Liver (tissue), 9 donors: ENCODE measurements around the gene LSM12. TPM values are rescaled to one million over a fixed set of nuclear protein-coding genes. Genes with fewer than 3 reads are reported as not detected.

Source experiments
- DNase-seq: peaks from one replicate; pipeline ENCODE4 v3.0.0-alpha.2; 2017; ENCODE audit warnings: low spot score
- H3K27ac ChIP-seq, 2 donors: one replicate each; pipeline ENCODE4 v1.7.0; 2013; ENCODE audit warnings: inconsistent platforms in 2 of 2, low read length in 2 of 2, control low read depth in 1 of 2, low read depth in 1 of 2, mild to moderate bottlenecking in 1 of 2
- H3K27me3 ChIP-seq, 4 donors: one replicate each; pipeline versions ENCODE4 v1.6.1 to v1.7.0; 2013; ENCODE audit warnings: low read length in 3 of 4, inconsistent platforms in 1 of 4, mild to moderate bottlenecking in 1 of 4, moderate library complexity in 1 of 4; ENCODE audit not compliant: control insufficient read depth in 4 of 4, insufficient read depth in 4 of 4
- H3K36me3 ChIP-seq, 4 donors: one replicate each; pipeline versions ENCODE4 v1.6.1 to v1.7.0; 2013; ENCODE audit warnings: low read length in 3 of 4, mild to moderate bottlenecking in 3 of 4, low read depth in 1 of 4, moderate library complexity in 1 of 4; ENCODE audit not compliant: control insufficient read depth in 4 of 4, insufficient read depth in 3 of 4
- H3K4me1 ChIP-seq, 4 donors: one replicate each; pipeline versions ENCODE4 v1.6.1 to v1.7.0; 2013; ENCODE audit warnings: low read length in 3 of 4, mild to moderate bottlenecking in 3 of 4, moderate library complexity in 1 of 4; ENCODE audit not compliant: control insufficient read depth in 4 of 4, insufficient read depth in 4 of 4
- H3K4me3 ChIP-seq, 3 donors: one replicate each; pipeline versions ENCODE4 v1.6.1 to v1.7.0; 2013; ENCODE audit warnings: low read length in 3 of 3, control low read depth in 1 of 3, low read depth in 1 of 3, mild to moderate bottlenecking in 1 of 3
- H3K9ac ChIP-seq, 2 donors: one replicate each; pipeline ENCODE4 v1.7.0; 2013; ENCODE audit warnings: low read length in 2 of 2, mild to moderate bottlenecking in 2 of 2, moderate library complexity in 2 of 2, control low read depth in 1 of 2, low read depth in 1 of 2
- H3K9me3 ChIP-seq, 4 donors: one replicate each; pipeline versions ENCODE4 v1.6.1 to v1.7.0; 2013; ENCODE audit warnings: low read length in 3 of 4; ENCODE audit not compliant: control insufficient read depth in 4 of 4
- CTCF ChIP-seq: fragments of 150-350 bp; IDR thresholded peaks from 2 replicates; pipeline ENCODE4 v1.5.1; 2017; ENCODE audit warnings: improper control_type of control experiment, low read depth, low read length; ENCODE audit not compliant: missing input control
- FOXA2 ChIP-seq: IDR thresholded peaks from 2 replicates; pipeline ENCODE4 v1.6.1; 2016; ENCODE audit warnings: antibody characterized with exemption
- GABPA ChIP-seq, 2 donors: IDR thresholded peaks in 1 of 2; conservative IDR thresholded peaks in 1 of 2; 2 replicates each; pipeline ENCODE4 v1.6.1; 2016; ENCODE audit warnings: antibody characterized with exemption in 2 of 2, mild to moderate bottlenecking in 1 of 2, moderate library complexity in 1 of 2
- NR2F2 ChIP-seq: IDR thresholded peaks from 2 replicates; pipeline ENCODE4 v1.6.1; 2016; ENCODE audit warnings: antibody characterized with exemption
- RAD21 ChIP-seq, 2 donors: IDR thresholded peaks; 2 replicates each; pipeline ENCODE4 v1.6.1; 2016; ENCODE audit warnings: antibody characterized with exemption in 2 of 2, mild to moderate bottlenecking in 2 of 2
- REST ChIP-seq: IDR thresholded peaks from 2 replicates; pipeline ENCODE4 v1.6.1; 2016; ENCODE audit warnings: antibody characterized with exemption, mild to moderate bottlenecking
- WGBS: extraction: QIAGEN DNeasy Blood & Tissue Kit; methylation state at CpG from one replicate; pipeline ENCODE4 v1.1.7; 2013; 5-methylcytosine and 5-hydroxymethylcytosine counted together
- polyA plus RNA-seq, 2 donors: library from polyadenylated mRNA; stranded (reverse) in 1 of 2; unstranded in 1 of 2; fragments of 200-250 nt in 1 of 2; fragments of >200 nt in 1 of 2; fragmentation: Nextera tagmentation in 1 of 2; extraction: Ambion mirVana in 1 of 2; gene quantifications; one replicate each; pipeline versions ENCODE4 v1.2.1 to v1.2.3, GENCODE V29; 2013 to 2015
- total RNA-seq, 2 donors: library from RNA; depleted of rRNA; stranded (reverse); fragments of >200 nt; gene quantifications; one replicate each; pipeline ENCODE4 v1.2.3, GENCODE V29; 2014
- TF ChIP-seq, protein P1 (sequence below): IDR thresholded peaks from 2 replicates; pipeline ENCODE4 v1.6.1; 2016; ENCODE audit warnings: antibody characterized with exemption
- donor health status: healthy.
- donor health status: healthy.
- donor health status: healthy.
- donor health status: healthy.
- donor health status: healthy.

The LSM12 gene
- total and polyA plus RNA-seq, 4 donors, result 12.1 to 31.9 (median 15.1) TPM

DNA sequence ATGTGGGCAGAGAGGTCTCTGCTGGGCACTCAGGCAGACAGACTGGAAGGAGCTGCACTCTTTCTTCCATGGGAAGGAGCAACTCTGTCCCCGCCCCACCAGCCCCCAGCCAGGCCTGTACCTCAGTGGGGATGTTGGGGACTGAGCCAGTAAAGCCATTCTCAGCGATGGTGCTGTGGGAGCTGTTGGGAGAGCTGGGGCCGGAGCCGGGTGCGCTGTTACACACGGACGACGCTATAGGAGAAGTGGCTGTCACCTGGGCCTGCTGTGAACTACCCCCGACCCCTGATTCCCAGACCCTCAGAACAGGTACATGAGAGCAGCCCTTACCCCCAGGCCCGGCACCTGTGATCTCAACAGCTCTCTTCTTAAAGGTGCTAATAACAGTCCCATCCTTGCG, 25.6 kb upstream of the LSM12 start:
- H3K9ac ChIP-seq, result no peak overlapping the region
- WGBS, result 96% methylated on average over 11 of the region's 11 CpGs
- H3K4me1 ChIP-seq, result peaks cover 3 to 21% (median 13%) of the 10 kb centered on the region in 4 donors
- no peak overlapping the region for H3K27ac ChIP-seq
- H3K27me3 ChIP-seq, result no peaks in the 10 kb centered on the region
- H3K36me3 ChIP-seq, result peaks cover 13 to 29% (median 18%) of the 10 kb centered on the region in 4 donors
- TF ChIP-seq FOXA2, result no peak
- TF ChIP-seq NR2F2, result no peak
- no peak for TF ChIP-seq RAD21 (IDR thresholded peaks at IDR 0.05)
- TF ChIP-seq, protein P1, sequence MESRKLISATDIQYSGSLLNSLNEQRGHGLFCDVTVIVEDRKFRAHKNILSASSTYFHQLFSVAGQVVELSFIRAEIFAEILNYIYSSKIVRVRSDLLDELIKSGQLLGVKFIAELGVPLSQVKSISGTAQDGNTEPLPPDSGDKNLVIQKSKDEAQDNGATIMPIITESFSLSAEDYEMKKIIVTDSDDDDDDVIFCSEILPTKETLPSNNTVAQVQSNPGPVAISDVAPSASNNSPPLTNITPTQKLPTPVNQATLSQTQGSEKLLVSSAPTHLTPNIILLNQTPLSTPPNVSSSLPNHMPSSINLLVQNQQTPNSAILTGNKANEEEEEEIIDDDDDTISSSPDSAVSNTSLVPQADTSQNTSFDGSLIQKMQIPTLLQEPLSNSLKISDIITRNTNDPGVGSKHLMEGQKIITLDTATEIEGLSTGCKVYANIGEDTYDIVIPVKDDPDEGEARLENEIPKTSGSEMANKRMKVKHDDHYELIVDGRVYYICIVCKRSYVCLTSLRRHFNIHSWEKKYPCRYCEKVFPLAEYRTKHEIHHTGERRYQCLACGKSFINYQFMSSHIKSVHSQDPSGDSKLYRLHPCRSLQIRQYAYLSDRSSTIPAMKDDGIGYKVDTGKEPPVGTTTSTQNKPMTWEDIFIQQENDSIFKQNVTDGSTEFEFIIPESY, result no peak
- TF ChIP-seq CTCF, result no peak
- TF ChIP-seq REST, result no peak
- no peaks in the 10 kb centered on the region for H3K9me3 ChIP-seq
- no peak overlapping the region for H3K4me3 ChIP-seq
- DNase-seq, result no peak

- Histone ChIP-seq H3K9ac (no peak overlapping the region), H3K27me3 (no peaks in the 10 kb centered on the region), H3K4me1 (peaks cover 0 to 19% (median 8%) of the 10 kb centered on the region in 4 donors), H3K9me3 (no peaks in the 10 kb centered on the region), H3K4me3 (no peak overlapping the region), H3K36me3 (peaks cover 13 to 29% (median 18%) of the 10 kb centered on the region in 4 donors), H3K27ac (no peak overlapping the region)
- TF ChIP-seq, protein P1, result no peak
- TF ChIP-seq FOXA2 (no peak), GABPA (IDR thresholded peaks at IDR 0.05 in 1 of 2, conservative IDR thresholded peaks at IDR 0.05 in 1 of 2) (no peak)
- WGBS, result 94% methylated on average over 14 of the region's 14 CpGs
- no peak for DNase-seq
Observed at GRCh38 chr17:44091200-44091997, 24.9 kb upstream of the LSM12 start.
